GM18868 (cell line): ENCODE measurements around the gene DELE1.
"Not testable (repeated sequence)": the region's sequence is repeated elsewhere in the genome, so short reads cannot be mapped to it uniquely, and the experiment has no call there.

Experiments
- ATAC-seq: cut with Tn5 transposase; IDR thresholded peaks from one replicate; pipeline ENCODE4 v1.9.1; 2021; ENCODE audit warnings: mild to moderate bottlenecking, moderate library complexity; ENCODE audit not compliant: unreplicated experiment

The DELE1 gene

DNA sequence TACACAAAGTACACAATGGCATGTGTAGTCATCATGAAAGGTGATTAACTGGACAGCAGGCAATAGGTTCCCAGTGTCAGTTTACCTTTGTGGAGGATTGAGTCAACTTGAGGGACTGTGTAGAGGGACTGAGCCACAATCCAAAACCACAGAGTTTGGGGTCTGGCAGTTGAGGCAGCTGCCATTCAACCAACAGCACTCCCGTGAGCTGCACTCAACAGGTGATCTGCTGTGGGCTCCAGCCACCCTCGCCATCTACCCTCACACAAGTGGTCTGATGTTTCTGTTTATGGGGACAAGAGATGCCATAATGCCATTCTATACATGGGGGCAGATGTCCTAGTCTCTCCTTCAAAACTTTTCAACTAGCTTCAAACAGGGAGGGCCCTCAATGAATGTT is 2.9 kb upstream of the DELE1 start:
- ATAC-seq: no peak

DNA sequence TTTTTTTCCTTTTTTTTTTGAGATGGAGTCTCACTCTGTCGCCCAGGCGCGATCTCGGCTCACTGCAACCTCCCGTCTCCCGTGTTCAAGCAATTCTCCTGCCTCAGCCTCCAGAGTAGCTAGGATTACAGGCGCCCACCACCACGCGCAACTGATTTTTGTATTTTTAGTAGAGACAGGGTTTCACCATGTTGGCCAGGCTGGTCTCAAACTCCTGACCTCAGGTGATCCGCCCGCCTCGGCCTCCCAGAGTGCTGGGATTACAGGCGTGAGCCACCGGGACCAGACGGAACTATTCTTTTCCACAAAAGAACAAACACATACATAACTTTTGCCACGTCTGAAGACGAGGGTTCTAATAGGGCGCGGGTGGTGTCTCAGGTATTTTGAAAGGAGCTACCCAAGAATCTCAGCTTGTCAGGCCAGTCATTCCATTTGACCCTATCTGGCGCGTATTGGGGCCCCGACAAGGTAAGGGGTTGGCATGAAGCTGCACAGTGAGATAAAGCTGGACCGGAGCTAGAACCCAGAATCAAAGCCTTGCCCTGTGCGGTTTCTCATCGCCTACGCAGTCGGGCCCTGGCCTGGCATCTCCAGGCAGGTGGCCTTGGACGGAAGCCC is 734 bp upstream of the DELE1 start:
- not testable (repeated sequence) for ATAC-seq

DNA sequence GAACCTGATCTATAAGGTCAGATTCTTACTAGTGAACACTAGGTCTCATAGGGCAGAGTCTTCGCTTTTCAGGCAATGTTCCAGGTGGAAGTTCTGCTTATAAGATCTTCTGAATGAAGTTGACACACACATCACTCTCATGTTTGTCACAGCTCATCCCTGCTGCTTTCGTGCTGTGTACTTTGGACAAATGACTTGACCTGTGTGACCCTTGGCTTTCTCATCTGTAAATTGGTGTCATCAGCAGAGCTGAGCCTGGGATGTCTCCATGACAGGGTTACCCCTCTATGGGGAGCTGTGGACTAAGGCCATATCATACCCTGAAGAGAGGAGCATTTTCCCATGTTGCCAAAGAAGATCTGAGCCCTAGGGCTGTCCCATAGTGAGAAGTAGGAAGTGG is 2.8 kb downstream of the DELE1 start:
- ATAC-seq: no peak

DNA sequence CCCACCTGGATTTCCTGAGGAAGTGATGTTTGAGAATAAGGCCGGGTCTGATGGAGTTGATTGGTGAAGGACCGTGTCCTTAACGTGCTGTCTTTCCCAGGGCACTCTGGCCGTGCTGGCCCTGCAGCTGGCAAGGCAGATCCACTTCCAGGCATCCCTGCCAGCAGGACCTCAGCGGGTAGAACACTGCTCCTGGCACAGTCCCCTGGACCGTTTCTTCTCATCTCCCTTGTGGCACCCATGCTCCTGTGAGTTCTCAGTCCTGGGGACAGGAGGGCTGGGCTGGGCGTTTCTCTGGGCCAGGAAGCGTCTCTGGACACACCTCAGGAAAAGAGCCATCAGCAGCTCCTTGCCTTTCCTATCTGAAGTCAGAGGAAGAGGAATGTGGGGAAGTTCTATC is 4.4 kb downstream of the DELE1 start:
- no peak for ATAC-seq

DNA sequence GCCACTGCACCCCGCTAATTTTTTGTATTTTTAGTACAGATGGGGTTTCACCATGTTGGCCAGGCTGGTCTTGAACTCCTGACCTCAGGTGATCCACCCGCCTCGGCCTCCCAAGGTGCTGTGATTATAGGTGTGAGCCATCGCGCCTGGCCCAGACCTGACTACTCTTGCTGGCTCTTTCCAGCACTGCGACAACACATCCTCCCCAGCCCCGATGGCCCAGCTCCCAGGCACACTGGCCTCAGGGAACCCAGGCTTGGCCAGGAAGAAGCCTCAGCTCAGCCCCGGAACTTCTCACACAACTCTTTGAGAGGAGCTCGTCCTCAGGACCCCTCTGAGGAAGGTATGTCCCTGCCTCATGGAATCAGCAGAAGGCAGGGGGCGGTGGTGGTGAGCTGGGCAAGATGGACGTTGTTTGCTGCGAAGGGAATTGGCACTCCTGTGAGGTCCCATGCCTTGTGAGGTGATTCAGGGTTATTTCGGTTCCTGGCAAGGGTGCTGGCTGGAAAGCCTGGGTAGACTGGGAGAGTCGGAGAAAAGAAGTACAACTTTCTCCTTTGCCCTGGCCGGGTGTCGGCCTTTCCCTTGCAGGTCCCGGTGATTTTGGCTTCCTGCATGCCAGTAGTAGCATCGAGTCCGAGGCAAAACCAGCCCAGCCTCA is 5.9 kb downstream of the DELE1 start:
- ATAC-seq: no peak

DNA sequence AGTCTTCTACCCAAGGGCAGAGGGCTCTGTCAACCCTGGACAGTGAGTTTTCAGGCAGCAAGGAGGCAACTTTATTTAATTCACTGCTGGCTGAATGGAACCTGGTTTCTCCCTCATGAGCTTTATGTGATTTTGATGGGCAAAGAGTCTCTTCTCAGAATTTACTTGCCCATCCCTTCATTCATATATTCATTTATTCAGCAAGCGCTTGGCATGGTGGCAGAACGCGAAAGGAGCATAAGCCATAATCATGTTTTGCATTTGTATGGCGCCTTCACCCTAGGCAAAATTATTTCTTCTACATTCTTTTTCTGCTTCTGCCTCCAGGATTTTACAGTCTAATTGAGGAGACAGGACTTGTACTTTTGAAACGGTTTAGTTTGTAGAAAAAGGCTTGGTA is 8.0 kb downstream of the DELE1 start:
- ATAC-seq: no peak

DNA sequence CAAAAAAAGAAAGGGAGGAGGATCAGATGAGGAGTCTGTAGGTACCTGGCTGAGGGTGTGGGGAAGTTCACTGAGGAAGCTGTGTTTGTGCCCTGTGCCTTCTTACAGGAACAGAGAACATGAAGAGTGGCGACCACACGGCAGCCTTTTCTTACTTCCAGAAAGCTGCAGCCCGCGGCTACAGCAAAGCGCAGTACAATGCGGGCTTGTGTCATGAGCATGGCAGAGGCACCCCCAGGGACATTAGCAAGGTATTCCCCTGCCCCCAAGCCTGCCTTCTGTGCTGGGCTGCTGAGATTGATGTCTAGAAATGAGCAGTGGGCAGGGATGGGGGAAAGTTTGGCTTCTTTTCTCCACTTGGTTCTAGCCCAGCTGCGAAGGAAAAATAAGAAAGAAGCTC is 9.5 kb downstream of the DELE1 start:
- ATAC-seq: no peak

DNA sequence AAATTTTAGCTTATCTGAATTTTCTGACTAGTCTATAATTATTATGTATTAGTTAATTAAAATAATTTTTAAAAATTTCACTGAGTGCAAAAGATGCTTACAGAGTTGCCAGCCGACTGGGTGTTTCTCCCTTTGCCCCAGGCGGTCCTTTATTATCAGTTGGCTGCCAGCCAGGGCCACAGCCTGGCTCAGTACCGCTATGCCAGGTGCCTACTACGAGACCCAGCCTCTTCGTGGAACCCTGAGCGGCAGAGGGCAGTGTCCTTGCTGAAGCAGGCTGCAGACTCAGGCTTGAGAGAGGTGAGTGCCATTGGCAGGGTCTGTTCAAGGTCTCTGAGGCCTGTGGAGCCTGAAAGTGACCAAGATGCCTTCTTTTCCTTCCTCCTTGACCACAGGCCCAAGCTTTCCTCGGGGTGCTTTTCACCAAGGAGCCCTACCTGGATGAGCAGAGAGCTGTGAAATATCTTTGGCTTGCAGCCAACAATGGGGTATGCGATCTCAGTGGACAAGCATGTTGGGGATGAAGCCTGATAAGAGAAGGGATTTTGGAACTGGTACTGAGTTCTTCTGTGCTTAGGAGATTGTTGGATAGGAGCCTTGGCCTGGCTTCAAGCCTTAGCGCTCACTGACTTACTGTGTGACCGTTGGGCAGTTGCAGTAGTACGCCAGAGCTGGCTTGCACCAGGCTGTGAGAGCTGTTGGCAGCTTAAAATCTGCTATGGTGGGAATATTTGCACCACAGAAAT is 10.6 kb downstream of the DELE1 start:
- ATAC-seq: no peak

DNA sequence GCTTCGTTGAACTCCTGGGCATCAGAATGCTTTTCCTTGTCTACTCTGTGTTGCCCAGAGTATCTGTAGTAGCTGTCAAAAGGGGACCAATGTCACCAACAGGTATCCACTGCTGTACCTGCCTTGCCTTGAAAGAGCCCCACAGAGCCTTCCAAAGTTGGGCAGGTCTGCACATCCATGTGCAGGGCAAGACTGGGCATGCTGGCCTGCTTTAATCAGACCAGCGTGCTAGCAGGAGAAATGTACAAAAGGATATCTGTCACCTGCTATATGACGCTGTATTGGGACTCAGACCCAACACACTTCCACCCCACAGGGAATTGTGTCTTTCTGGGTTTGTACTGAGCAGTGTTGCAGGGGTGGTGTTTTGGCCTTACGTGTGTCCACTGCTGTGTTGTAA is 11.9 kb downstream of the DELE1 start:
- ATAC-seq: no peak

DNA sequence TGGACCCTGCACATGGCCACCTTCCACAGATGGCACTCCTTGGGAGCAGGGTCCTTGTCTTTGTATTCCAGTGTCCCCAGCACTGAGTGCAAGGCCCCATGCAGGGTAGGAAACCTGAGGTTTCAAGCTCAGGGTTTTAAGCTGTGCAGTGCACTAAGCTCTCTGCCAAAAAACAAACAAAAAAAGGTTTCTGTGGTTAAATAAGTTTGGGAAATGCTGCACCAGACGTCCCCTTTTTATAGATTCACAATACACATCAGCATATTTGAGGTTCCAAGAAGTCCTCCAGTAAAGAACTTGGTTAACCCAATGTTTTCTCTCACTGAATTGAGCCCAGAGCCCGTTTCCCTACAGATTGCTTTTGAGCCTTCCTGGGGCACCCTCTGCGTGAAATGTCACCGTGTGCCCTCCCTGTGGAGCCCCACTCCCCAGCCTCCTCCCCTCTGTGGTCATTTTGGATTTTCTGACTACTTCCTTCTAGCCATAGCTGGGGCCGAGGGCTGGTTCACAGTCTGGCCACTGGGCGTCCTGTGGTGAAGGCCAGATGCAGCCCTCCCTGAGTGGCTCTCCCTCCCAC is 17.1 kb downstream of the DELE1 start:
- ATAC-seq: no peak

DNA sequence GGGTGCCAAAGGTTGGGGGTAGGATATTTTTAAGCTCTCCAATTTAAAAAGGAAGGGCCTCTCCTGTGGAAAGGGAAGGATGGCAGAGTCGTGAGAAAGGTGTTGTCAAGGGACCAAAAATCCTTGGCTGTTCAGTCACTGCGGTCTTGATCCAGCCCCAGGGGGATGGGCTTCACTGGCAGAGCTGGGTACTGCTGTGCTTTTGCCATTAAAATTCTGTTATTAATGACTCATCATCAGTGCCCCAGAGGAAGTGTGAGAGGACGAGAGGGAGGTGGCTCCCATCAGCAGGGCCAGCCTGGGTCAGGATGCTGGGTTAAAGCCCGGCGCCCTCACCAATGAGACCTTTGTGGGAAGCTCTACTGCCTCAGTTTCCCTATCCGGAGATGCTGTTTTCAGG is 17.6 kb downstream of the DELE1 start:
- no peak for ATAC-seq

DNA sequence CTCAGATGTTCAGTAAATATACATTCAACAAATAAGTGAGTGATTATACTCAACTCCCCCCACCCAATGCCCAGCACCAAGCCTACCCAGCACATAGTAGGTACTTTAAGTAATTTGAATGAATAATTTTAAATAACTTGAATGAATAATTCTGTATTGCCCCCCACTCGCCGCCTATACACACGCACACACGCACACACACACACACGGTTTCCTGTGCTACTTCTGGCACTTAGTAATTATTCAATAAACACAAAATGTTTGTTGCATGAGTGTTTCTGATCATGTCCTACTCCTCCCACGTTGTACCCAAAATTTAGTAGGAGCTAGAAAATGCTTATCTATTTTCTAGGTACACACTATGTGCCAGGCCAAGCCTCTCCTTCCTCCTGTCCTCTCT is 18.1 kb downstream of the DELE1 start:
- ATAC-seq: no peak

DNA sequence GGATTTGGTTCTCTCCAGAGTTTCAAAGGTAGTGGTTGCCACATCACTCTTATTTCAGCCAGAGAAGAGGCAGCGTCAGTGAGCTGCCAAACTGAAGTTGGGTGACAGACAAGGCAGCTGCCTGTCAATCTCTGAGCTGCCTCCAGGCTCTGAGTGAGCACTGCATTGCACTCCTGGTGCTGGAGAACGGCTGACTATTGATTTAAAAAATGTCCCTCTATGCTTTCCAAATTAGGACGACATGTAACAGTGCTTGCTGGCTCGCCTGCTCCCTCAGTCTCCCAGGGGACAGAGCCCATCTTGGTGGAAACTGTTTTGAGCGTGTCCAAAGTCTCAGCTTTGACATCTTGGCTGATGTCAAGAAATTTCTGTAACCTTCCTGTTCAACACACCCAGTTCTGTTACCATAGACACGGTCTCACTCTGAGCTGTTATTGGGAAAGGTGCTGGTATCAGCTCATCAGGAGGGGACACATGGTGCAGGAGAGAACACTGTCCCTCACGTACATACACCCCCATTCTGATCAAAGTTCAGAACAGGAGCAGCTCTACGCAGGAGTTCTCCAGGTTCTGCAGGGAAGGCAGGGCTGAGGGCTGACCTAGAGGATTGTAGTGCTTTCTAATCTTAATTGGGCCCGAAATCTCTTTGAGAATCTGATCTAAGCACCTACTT is 18.6 kb downstream of the DELE1 start:
- no peak for ATAC-seq

DNA sequence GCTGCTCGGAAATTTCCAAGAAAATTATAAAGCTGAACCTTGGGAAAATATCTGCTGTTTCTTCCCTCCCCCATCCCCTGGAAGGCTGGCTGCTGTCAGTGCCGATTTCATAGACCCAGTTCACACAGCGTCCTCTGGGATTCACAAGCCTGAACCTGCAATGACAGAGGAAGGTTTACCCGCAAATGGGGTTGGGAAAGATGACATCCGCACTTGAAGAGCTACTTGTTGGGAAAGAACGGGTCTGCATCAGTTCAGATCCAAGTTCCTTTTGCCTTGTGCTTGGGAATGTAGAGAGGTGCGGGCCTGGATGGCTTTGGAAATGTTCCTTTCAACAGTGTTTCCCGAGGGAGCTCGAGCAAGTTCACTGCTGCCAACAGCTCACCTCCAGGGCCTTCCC is 20.4 kb downstream of the DELE1 start:
- ATAC-seq: no peak

DNA sequence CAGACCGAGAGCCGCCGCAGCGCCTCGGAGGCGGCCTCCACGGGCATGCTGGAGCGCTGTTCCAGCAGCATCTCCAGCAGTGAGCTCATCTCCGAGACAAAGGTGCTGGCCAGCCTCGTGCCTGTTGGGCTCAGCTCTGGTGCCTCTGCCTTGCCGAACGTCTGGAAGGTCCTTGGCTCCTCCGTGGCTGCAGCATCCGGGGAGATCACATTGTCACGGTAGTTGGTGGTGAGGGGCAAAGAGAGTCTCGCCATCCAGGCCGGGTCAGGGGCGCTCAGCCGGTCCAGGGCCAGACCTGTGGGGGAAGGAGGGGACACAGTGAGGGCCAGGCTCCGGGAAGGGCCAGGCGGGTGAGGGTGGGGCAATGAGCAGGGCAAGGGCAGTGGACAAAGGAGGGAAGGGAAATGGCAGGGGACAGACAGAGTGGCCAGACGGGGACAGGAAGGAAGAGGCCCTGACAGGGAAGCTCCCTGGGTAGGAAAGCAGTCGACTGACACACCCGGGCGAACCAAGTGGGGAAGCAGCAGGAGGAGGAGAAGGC is 21.9 kb downstream of the DELE1 start:
- no peak for ATAC-seq

DNA sequence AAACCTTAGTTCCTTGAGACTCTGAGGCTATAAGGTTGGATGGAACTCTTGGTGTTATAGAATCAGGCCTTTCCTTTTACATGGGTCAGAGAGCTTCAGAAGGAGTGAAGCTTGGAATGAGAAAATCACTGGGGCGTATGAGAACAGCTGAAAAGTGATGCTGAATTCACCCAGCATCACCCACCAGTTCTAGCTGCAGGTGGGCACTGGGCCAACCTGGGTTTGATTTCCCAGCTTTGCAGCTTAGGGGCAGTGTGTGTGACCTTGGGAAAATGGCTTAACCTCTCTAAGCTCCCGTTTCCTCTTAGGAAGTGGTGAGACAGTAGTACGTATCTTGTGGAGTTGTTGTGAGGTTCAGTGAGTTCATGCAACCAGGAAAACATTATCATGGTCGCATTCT is 23.6 kb downstream of the DELE1 start:
- ATAC-seq: no peak

DNA sequence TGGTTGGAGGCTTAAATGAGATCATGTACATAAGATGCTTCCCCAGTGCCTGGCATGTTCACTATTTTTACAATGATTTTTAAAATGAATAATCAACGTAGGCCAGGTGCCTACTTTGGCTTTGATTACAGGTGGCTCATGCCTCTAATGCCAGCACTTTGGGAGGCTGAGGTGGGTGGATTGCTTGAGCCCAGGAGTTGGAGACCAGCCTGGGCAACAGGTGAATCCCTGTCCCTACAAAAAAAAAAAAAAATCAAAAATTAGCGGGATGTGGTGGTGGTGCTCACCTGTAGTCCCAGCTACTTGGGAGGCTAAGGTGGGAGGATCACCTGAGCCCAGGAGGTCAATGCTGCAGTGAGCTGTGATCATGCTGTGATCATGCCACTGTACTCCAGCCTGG is 25.1 kb downstream of the DELE1 start:
- ATAC-seq: no peak

DNA sequence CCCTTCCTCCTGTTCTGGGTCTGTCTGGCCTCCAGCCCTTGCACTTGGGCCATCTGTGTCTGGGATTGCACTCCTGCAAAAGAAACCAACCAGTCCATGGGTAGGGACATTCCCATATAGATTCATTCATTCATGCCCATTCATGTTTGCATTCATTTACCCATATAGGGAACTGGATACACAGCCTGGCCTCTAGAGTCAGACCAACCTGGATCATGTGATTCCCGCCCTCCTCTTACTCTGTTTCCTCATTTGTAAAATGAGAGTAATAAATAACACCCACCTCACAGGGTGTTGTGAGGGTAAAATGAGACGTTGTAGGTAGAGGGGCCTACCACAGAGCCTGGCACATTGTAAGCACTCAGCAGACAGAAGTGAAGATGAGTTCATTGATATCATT is 25.8 kb downstream of the DELE1 start:
- no peak for ATAC-seq

DNA sequence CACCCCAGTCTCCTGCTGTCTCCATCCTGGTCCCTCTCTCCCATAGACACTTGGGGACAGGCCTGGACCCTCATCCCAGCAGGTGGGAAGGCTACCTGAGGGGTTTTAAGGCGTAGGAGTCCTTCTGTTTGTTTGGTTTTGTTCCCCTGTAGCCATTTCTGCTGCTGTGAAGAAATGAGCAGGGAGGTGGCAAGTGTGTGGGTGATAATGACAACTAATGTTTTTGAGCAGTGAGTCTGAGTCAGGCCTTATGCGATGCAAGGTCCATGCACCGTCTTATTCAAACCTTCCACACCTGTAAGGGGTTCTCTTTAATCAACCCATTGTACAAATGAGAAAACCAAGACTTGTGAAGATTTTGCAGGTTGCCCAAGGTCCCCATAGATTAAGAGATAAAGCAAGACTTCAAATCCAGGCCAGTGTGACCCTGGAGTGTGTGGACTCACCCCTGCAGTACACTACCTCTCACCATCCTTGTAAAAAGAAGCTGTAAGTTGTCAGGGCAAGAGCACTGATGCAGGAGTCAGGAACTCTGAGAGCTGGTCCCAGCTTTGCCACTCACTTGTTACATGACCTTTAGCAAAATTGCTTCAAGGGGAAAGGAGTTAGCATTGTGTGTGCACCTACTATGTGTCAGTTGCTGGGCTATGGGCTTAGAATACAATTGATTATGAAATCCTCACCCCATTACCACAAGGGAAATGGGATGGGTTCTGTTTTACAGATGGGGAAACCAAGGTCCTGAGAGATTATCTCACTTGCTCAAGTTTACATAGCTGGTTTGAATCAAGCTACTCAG is 26.7 kb downstream of the DELE1 start:
- ATAC-seq: no peak

DNA sequence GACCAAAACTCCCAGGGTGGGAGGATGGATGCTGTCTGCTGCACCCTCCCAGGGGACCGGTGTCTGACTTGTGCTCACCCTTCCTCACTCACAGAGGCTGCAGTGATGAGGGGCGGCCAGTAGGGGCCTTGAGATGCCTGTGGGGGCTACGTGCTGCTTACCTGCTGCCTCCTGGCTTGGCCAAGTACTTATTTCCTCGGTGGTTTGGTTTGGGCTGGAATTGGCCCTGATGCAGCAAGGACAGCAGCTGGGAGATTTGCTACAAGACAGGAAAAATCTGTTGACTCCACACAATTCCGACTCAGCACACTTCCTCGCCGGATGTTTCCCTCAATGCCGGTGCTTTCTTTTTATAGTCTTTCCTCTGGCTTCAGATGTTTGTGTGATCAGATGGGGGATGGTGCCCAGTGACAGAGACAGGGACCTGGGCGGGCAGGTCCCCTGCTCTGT is 27.7 kb downstream of the DELE1 start:
- peak; percentile 91 for ATAC-seq
